ENCODE data around the gene GULP1.

GULP1 gene

GRCh38 chr2:188267776-188268175 lies 23.9 kb upstream of the GULP1 start (continued):
- TF ChIP-seq ZNF184 (tag by site-specific recombination; IDR thresholded peaks at IDR 0.05) (no peak), ZNF610 (tag by site-specific recombination; IDR thresholded peaks at IDR 0.05; ENCODE audit: borderline replicate concordance) (no peak), HOXC10 (CRISPR knock-in tag; IDR thresholded peaks at IDR 0.05) (no peak), ZNF335 (tag by site-specific recombination; conservative IDR thresholded peaks at IDR 0.05) (no peak), ZBTB6 (tag by site-specific recombination; IDR thresholded peaks at IDR 0.05) (no peak), ZNF324 (tag by site-specific recombination; IDR thresholded peaks at IDR 0.05) (no peak), ZNF623 (tag by site-specific recombination; IDR thresholded peaks at IDR 0.05) (no peak), ZNF626 (tag by site-specific recombination; IDR thresholded peaks at IDR 0.05) (no peak)

GRCh38 chr2:188269004-188269403 lies 22.7 kb upstream of the GULP1 start:
- Histone ChIP-seq H3K4me3 (ENCODE audit: low read depth, low read length) (no peak overlapping the region), H3K4me1 (ENCODE audit: control insufficient read depth, insufficient read depth, low read length) (no peaks in the 10 kb centered on the region), H3K36me3 (ENCODE audit: control insufficient read depth in 2 of 2, insufficient read depth in 1 of 2, low read length in 2 of 2) (no peaks in the 10 kb centered on the region), H3K9me3 (ENCODE audit: control insufficient read depth, insufficient read depth, low read depth, low read length) (no peaks in the 10 kb centered on the region), H3K27ac (ENCODE audit: extremely low read depth, low read depth, low read length) (no peak overlapping the region)
- ChIA-PET CTCF (interaction anchor here (0.6 kb wide), 1 partner anchor 692 kb away, joined by 3 read pairs; no protein-coding TSS in a partner anchor), POLR2A (no interaction called here)
- TF ChIP-seq ZNF366 (tag by site-specific recombination; conservative IDR thresholded peaks at IDR 0.05): no peak
- TF ChIP-seq ATF2 (tag by site-specific recombination; IDR thresholded peaks at IDR 0.05; ENCODE audit: low read depth): 0 out of 2 replicates have a peak, but pooled peaks have one; percentile 28
- no peak for TF ChIP-seq RBAK (tag by site-specific recombination; IDR thresholded peaks at IDR 0.05)

GRCh38 chr2:188272121-188272520 lies 19.6 kb upstream of the GULP1 start:
- CTCF ChIA-PET: interaction anchor here (0.6 kb wide), 1 partner anchor 93 kb away, joined by 5 read pairs; no protein-coding TSS in a partner anchor
- Histone ChIP-seq H3K9me3 (ENCODE audit: control insufficient read depth, insufficient read depth, low read depth, low read length) (no peaks in the 10 kb centered on the region), H3K4me3 (ENCODE audit: low read depth, low read length) (no peak overlapping the region), H3K36me3 (ENCODE audit: control insufficient read depth in 2 of 2, insufficient read depth in 1 of 2, low read length in 2 of 2) (no peaks in the 10 kb centered on the region), H3K27ac (ENCODE audit: extremely low read depth, low read depth, low read length) (no peak overlapping the region), H3K4me1 (ENCODE audit: control insufficient read depth, insufficient read depth, low read length) (no peaks in the 10 kb centered on the region)
- TF ChIP-seq FEZF1 (tag by site-specific recombination; IDR thresholded peaks at IDR 0.05) (no peak), ZBTB10 (tag by site-specific recombination; IDR thresholded peaks at IDR 0.05) (no peak), ZNF341 (tag by site-specific recombination; IDR thresholded peaks at IDR 0.05; ENCODE audit: low read depth) (no peak), ZNF239 (tag by site-specific recombination; IDR thresholded peaks at IDR 0.05) (no peak), ZNF626 (tag by site-specific recombination; IDR thresholded peaks at IDR 0.05) (no peak), ZNF585B (tag by site-specific recombination; IDR thresholded peaks at IDR 0.05) (no peak), ZNF248 (tag by site-specific recombination; IDR thresholded peaks at IDR 0.05) (no peak), ZNF747 (tag by site-specific recombination; IDR thresholded peaks at IDR 0.05) (no peak), PATZ1 (tag by site-specific recombination; IDR thresholded peaks at IDR 0.05) (no peak), ZNF610 (tag by site-specific recombination; IDR thresholded peaks at IDR 0.05; ENCODE audit: borderline replicate concordance) (no peak), KLF17 (tag by site-specific recombination; IDR thresholded peaks at IDR 0.05) (no peak), HIC1 (tag by site-specific recombination; IDR thresholded peaks at IDR 0.05) (no peak)
- POLR2A ChIA-PET: no interaction called here

Data from HEK293 (cell line).